Stimulated activated CD8-positive, alpha-beta memory T cell treated with anti-CD3 and anti-CD28 coated beads, Interleukin-7, amount 100 ng/mL, for 1 hour (primary cell): ENCODE data around the gene TRIM63.

ENCODE experiments used
- DNase-seq, 2 donors: peaks; one replicate each; pipeline ENCODE4 v3.0.0-alpha.2; 2020; ENCODE audit warnings: low read depth in 2 of 2

Gene TRIM63

DNA sequence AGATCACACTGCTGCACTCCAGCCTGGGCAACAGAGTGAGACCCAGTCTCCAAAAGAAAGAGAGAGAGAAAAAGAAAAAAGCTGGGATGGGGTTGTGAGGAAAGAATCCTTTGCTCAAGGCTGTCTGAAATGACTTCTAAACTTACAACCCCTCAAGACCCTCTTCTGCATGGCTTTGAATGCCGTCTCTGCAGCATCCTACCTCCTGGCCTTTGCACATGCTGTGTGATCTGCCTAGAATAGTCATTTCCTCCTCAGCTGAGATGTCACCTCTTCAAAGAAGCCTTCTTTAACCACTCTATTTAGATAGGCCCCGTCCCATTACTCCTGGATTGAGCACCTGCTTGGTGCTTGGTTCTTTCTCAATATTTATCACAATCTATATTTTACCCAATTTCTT, 17.4 kb upstream of the TRIM63 start:
- DNase-seq: no peak

DNA sequence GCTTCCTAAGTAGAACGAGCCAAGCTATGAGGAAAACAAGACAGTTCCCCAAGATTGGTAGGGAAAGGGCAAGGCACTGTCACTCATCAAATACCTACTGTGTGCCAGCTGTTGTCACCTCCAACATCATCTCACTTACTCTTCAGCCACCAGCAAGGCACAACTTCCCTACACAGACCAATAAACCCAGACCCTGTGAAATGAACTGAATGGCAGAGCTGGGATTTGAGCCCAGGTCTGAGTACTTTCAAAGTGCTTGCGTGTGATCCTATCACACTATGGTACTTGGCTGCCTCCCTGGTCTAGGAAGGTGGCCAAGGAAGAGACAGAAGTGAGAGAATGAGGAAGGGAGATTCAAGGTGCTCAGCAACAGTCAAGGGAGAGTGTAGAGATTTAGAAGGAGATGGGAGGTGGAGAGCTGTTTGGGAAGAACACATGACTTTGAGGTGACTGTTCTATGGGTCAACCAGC, 16.7 kb upstream of the TRIM63 start:
- no peak for DNase-seq

GRCh38 chr1:26083208-26083607, 15.8 kb upstream of the TRIM63 start:
- DNase-seq: no peak

DNA sequence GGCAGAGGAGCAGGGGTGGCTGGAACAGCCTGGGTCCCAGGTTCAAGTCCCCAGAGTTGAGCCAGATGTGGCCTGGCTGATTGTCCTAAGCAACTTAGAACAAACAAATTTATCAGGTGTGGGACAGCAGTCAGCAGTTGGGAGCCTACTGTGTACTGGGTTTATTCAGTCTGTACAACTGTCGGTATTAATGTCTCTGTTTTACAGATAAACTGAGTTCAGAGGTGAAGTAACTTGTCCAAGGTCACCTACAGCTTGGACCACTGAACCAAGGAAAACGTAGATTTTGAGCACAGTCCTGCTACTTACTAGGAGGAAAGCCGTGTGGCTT, 14.6 kb upstream of the TRIM63 start:
- no peak for DNase-seq

GRCh38 chr1:26081267-26082019, 14.0 kb upstream of the TRIM63 start:
- no peak for DNase-seq

DNA sequence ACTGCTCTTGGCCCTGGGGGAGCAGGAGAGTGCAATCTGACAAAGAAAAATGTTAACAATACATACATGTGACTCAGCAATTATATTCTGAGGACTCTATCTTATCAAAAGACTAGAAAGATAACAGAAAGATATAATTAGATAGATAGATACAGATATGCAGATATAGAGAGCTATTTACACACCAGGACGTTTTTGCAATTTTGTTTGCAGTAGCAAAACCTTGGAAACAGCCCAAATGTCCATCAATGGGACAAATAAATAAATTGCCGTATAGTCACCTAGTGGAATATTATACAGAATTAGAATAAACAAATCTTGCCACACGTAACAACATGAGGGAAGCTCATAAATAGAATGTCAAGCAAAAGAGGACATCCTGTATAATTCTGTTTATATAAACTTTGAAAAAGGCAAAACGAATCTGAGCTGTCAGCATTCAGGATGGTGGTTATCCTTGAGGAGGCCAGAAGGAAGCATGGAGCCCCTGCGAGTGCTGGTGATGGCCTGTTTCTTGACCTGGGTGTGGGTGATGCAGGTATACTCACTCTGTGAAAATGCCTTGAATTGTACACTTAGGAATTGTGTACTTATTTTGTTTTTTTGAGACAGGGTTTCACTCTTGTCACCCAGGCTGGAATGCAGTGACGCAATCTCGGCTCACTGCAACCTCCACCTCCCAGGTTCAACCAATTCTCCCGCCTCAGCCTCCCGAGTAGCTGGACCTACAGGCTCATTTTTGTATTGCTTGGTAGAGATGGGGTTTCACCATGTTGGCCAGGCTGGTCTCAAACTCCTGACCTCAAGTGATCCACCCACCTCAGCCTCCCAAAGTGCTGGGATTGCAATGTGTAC, 12.8 kb upstream of the TRIM63 start:
- no peak for DNase-seq

DNA sequence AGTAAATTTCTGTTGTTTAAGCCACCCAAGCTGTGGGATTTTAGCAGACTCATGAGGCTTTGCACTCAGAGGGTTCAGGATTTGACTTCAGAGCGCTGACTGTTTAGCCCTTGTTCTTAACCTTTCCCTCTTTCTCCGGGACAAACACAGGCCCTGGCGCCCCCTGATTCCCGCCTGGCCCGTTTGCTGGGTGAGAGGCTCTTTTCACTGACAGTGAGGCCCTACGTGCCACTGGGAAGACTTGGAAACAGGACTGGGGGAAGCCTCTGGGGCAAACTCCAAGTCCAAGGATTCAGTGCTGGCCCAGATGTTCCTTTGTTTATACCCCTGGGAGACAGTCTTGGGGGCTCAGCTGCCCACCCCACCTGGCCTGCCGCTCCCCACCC, 11.7 kb upstream of the TRIM63 start:
- DNase-seq: no peak

- DNase-seq: no peak
These were observed 11.1 kb upstream of the TRIM63 start for GRCh38 chr1:26078286-26079177.

DNA sequence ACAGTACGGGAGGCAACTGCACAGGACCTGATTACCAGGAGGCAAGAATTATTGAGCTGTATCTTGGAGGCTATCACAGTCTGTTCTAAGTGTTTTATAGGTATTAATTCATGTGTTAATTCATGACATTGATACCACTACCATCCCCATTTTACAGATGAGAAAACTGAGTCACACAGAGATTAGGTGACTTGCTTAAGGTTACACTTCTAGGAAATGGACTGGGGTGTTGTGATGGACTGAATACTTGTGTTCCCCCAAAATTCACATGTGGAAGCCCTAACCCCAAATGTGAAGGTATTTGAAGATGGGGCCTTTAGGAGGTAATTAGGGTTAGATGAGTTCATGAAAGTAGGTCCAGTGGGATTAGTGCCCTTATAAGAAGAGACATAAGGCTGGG, 10.1 kb upstream of the TRIM63 start:
- DNase-seq: no peak

DNA sequence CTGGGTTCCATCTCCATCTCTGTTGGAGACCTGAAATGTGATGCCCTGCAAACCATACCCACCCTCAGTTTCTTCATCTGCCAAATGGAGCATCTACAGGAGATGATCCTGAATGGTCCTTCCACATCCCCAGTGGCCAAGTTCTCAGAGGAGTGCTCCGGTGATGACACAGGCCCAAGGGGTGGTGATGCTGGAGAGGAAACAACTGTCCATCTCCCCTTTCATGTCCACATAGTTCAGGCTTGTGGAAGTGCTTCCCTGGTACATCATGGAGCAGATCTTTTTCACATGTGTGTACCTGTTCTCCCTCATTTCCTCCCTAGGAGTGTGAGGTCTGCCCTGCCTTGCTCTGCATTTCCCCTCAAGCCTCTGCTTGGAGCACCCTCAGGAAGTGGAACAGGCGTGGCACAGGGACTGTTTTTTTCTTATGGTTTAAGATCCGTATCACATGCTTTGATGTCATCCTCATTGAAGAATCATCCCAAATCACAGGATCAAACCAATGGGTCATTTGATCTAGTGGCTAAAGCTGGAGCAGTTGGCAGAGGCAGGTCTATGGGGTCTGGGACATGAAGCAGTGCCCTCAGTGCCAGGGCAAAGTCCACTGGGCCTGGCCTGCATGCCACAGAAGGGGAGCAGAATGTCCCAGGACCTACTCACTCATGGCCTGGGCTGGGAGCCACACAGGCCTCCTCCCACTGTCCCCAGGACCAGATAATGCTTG, 8.2 kb upstream of the TRIM63 start:
- DNase-seq: no peak

GRCh38 chr1:26072305-26072704, 4.9 kb upstream of the TRIM63 start:
- no peak for DNase-seq

GRCh38 chr1:26070963-26071342, 3.5 kb upstream of the TRIM63 start:
- DNase-seq: no peak

GRCh38 chr1:26070296-26070962, 3.0 kb upstream of the TRIM63 start:
- DNase-seq: no peak

GRCh38 chr1:26069941-26070295, 2.5 kb upstream of the TRIM63 start:
- no peak for DNase-seq

DNA sequence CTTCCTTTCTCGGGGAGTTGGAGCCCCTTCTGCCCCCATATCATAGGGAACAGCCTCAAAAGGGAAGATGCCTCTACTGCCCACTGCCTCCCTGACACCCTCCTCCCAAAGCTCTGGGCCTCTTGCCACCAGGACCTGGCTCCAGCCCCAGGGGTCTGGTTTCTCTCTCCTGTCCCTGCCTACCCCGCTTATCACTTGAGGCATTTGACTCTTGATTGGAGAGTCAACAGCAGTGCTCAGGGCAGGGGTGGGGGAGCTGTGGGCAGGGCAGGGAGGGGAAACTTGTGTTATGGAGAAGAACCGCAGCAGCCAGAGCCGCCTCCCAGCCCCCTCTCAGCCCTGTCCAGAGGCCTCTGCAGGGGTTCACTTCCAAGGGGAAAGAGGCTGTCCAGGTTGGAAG, 573 bp downstream of the TRIM63 start:
- no peak for DNase-seq

DNA sequence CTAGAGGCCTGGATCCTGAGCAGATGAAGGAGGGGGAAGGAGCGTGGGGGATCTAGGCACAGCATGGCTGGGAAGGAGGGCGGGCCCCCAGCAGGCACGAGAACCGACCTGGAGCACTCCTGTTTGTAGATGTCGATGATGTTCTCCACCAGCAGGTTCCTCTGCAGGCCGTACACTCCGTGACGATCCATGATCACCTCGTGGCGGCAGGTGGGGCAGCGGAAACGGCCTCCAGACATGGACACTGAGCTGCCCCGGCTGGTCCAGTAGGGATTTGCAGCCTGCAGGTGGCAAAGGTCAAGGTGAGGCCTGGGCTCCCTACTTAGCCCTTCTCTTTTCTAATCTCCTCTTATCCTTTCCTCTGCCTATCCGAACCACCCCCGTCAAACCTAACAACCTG, 1.3 kb downstream of the TRIM63 start:
- no peak for DNase-seq

- no peak for DNase-seq
These were observed 2.9 kb downstream of the TRIM63 start for GRCh38 chr1:26064553-26064952.

DNA sequence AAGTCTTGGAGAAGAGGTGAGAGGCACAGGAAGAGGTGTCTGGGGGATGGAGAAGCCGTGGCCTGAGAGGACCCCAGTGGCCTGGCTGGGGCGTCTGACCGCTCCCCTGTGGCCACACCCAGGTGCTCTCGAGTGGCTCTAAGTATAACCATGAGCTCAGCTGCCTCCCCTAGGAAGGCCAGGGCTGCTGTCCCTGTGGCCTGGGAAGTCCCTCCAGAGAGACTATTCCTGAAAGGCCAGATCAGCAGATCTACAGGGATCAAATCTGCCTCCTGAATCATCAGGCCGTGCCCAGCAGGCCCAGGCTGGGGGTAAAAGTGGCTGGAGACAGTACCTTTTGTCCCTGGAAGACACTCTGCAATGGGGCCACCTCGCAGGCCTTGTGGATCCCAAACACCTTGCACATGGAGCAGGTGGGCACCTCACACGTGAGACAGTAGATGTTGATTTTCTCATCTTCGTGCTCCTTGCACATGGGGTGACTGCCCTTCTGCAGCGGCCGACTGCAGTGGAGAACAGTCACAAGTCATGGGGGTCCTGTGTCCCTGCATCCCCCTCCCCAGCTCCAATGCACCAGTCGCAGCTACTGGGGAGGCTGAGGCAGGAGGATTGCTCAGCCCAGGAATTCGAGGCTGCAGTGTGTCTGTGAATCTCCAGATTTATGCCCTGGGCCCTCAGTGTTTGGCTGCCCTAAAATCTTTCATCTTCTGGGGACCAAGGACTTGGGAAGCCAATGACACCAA, 6.4 kb downstream of the TRIM63 start:
- no peak for DNase-seq

- no peak for DNase-seq
These were observed 7.5 kb downstream of the TRIM63 start for GRCh38 chr1:26059906-26060305.

GRCh38 chr1:26058052-26058595, 9.3 kb downstream of the TRIM63 start:
- DNase-seq: no peak
